Stimulated activated CD4-positive, alpha-beta T cell treated with anti-CD3 and anti-CD28 coated beads, Interleukin-15, amount 100 ng/mL, for 48 hours (primary cell): ENCODE results near the gene C3orf33.
"Not testable (repeated sequence)": the region's sequence is repeated elsewhere in the genome, so short reads cannot be mapped to it uniquely, and the experiment has no call there.

Experiments
- DNase-seq, 2 donors: peaks; one replicate each; pipeline ENCODE4 v3.0.0-alpha.2; 2020; ENCODE audit warnings: low read depth in 2 of 2

Gene C3orf33, protein sequence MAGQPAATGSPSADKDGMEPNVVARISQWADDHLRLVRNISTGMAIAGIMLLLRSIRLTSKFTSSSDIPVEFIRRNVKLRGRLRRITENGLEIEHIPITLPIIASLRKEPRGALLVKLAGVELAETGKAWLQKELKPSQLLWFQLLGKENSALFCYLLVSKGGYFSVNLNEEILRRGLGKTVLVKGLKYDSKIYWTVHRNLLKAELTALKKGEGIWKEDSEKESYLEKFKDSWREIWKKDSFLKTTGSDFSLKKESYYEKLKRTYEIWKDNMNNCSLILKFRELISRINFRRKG

DNA sequence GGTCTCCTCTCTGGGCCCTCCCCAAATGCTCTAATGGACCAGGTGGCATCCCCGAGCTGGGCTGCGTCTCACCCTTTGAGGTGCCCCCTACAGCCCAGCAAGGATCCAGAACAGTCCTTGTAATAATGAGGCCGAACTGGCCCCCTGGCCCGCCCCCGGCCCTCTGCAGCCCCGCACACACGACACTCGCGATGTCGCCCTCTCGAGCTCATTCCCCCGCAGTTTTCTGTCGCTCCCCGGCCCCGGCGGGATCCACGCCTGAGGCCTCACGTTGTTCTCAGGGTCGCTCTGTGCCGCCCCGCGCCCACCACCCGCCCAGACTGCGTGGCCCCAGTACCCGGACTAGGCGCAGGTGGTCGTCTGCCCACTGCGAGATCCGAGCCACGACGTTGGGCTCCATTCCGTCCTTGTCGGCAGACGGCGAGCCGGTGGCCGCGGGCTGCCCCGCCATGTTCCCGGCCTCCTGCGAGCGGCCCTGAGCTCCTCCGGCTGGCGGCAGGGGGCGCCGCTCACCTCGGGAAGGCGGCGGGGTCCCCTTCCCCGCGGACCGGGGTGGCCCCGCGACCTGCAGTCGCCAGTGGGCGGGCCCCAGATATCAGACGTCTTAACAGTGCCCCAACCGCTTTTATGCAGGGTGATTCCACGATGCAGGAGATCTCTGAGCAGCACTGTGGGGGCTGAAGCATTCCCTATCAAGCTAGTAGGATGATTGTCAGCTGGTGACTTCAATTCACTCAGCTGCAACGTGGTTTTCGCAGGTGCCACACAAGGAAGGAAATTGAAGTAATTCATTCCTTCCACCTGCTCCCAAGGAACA is at the start of gene C3orf33:
Gene C3orf33 (minus strand): TSS at position 477 of the 817 bp plus-strand sequence. CDS start 26 bp downstream, at position 451.
- DNase-seq, result peak; percentile 41 to 69

DNA sequence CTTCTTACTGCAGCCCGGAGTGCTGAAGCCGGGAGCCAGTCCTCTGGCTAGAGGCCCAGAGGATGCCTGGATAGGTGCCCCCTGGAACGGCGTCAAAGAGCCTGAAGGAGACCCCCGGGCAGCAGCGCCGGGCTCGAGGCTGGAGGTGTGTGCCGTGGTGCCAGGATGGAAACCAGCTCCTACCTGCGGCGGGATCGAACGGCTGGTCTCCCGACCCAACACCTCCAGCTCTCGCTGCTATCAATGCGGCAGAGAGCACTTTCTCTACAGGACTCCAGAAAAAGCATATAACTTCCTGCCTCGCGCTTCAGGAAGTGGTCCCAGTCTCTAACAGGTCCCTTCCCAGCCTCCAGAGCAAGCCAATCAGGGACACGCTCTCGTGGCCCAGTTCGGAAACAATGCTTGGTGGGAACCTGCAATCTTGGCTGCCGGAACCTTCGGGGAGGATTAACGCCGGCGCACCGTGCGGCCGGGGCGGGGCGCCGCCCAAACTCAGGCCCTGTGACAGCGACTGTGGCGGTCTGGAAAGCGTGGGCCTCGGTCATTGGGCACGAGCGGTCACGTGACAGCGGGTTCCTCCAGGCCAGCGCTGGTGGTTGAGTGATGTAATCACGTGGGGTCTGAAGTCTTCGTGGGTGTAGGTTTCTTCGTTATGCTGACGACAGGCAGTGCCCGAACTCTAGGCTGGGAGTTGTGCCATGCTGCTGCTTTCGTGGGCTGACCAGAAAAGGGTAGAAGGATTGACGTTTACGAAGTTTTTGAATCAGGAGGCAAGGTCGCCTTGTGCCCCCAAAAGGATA is 48.3 kb upstream of the C3orf33 start, which contains the start of gene SLC33A1:
Gene SLC33A1 (minus strand): TSS at position 287 of the 800 bp plus-strand sequence. CDS start 430 bp downstream, outside the sequence.
- DNase-seq, result peak; percentile 97 to 98

DNA sequence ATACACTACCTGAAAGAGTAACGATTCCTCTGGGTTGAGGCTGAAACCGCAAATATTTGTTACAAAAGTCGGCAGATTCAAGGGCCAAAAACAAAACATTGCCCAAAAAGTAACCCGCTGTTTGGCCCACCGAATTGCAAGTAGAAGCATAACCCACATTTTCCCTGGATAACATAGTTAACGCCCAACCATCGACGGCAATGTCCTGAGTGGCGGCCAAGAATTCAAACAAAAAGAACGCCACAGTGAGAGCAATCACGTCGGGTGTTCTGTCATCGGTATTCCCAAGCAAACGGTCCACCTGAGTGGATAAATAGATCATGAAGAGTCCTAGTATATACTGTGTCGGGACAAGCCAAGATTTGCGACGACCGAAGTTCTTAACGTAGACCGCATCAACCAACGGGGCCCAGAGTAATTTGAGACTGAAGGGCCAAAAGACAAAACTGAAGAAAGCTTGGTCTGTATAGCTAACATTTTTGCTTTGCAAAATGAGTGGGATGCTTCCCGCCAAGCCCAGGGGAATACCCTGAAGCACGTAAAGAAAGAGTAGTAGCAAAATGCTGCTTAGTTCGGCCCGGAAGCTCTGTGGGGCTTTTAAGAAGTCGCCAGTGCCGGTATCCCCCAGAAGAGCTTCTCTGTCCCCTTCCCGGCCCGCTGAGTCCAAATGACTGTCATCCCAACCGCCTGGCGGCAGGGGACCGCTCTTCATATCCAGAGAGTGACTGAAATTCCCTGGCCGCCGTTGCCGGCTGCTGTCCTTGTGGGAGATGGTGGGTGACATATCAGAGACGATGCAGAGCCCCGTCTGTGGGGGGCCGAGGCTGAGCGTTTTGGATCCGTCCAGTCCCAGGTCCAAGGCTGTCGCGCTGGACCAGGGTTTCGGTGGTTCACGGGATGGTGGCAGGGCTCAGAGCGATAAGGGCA is 47.4 kb upstream of the C3orf33 start:
- no peak for DNase-seq

GRCh38 chr3:155852341-155852740 is 46.3 kb upstream of the C3orf33 start:
- DNase-seq, result no peak

- not testable (repeated sequence) for DNase-seq
Observed at GRCh38 chr3:155849404-155849803, 43.3 kb upstream of the C3orf33 start.

DNA sequence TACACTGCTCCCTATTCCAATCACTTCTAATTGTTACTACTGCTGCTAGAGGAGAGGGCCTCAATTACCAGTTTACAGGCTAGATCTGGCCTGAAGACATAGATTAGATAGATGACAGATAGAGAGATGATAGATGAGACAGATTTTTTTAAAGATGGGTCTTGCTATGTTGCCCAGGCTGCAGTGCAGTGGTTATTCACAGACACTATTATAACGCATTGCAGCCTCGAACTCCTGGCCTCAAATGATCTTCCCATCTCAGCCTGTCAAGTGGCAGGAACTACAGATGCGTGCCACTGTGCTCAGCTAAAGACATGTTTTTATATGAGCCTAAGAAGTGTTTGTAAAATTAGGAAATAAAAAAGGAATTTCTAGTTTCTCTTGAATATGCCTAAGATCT is 41.9 kb upstream of the C3orf33 start:
- DNase-seq, result no peak

GRCh38 chr3:155846119-155846518 is 40.0 kb upstream of the C3orf33 start:
- DNase-seq, result no peak

DNA sequence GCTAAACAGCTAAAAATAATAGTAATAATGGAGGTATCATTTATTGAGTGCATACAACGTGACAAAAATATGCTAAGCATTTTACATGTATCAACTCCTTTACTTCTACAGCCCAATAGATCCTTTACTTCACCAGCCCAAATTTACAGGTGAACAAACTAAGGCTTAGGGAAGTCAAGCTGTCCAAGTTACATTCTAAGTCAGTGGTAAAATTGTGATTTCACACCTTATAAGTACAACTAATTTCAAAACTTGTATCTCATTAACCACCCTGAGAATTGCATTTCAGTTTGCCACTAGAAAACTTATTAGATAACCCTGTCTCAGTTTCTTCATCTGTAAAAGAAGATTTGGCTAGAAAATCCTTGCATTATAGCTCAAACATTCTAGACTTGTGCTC is 37.5 kb upstream of the C3orf33 start:
- DNase-seq, result no peak

- no peak for DNase-seq
Observed at GRCh38 chr3:155835341-155836071, 29.4 kb upstream of the C3orf33 start.

DNA sequence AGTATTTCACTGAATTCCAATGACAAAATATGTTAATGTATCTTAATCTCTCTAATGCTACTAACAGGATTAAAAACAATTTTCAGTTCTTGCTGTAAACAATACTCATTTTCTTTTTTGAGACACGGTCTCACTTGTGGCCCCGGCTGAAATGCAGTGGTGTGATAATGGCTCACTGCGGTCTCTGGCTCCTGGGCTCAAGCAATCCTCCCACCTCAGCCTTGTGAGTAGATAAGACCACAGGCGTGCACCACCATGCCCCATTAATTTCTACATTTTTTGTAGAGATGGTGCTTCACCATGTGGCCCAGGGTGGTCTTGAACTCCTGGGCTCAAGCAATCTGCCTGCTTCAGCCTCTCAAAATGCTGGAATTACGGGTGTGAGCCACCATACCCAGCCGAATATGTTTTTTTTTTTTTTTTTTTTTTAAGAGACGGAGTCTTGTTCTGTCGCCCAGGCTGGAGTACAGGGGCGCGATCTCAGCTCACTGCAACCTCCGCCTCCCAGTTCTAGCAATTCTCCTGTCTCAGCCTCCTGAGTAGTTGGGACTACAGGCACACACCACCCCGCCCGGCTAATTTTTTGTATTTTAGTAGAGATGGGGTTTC is 22.5 kb upstream of the C3orf33 start:
- DNase-seq, result not testable (repeated sequence)

- DNase-seq, result no peak
Observed at GRCh38 chr3:155815030-155815545, 9.0 kb upstream of the C3orf33 start.

DNA sequence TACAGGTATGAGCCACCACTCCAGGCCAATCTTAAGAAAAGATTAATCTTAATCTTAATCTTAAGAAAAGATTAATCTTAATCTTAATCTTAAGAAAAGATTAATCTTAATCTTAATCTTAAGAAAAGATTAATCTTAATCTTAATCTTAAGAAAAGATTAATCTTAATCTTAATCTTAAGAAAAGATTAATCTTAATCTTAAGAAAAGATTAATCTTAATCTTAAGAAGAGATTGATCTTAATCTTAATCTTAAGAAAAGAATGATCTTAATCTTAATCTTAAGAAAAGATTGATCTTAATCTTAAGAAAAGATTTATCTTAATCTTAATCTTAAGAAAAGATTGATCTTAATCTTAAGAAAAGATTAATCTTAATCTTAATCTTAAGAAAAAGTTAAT is 7.1 kb upstream of the C3orf33 start:
- not testable (repeated sequence) for DNase-seq

DNA sequence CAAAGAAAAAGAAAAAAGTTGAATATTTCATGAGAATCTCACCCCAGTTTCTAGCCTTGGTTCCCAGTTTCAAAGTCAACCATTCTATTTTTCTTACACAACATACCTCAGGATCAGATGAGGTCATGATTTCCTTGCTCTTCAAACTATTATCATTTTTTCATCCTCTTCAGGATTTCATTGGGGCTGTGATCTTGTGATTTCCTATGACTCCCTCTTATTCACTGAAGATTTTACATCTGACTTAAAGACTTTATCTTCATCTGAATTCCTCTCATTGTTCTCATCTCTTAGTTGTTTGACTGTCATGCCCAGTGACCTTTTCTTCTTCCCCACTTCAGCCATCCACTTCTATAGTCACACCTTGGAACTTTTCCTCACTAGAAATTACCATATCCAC is 3.1 kb upstream of the C3orf33 start:
- no peak for DNase-seq

DNA sequence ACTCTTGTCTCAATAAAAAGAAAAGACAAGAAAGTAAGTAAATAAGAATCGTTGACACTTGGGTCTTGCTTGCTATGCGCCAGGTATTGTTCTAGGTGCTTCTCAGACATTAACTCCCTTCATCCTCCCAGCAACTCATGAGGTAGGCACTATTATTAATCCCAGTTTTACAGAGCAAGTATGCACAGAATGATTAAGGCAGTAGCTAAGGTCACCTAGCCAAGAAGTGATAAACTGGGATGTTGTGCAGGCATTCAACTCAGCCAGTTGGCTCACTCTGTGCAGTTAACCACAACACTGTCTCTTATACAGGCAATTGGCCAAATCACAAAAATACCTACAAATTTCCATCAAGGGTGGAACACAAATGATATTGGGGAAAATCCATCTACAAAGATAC is 1.7 kb upstream of the C3orf33 start:
- DNase-seq, result no peak

- peak in 1 of 2 donors; percentile 10 for DNase-seq
Observed at GRCh38 chr3:155805204-155805801, 775 bp downstream of the C3orf33 start.

DNA sequence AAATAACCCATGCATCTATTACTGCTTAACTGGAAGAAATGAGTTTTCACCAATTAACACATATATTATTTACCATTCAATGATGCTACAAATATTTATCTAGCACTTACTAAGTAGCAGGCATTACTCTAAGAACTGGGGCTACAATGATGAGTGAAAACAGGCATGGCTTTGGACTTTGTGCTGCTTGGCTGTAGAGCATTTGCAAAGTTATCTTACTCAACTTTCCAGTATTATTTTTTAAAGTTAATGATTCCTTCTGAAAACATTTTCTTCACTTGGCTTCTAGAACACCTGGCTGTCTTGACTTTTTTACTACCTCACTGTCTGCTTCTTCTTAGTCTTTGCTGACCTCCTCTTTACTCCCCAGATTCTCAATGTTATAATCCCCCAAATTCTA is 1.8 kb downstream of the C3orf33 start:
- no peak for DNase-seq

- DNase-seq, result no peak
Observed at GRCh38 chr3:155792532-155792931, 13.5 kb downstream of the C3orf33 start.

DNA sequence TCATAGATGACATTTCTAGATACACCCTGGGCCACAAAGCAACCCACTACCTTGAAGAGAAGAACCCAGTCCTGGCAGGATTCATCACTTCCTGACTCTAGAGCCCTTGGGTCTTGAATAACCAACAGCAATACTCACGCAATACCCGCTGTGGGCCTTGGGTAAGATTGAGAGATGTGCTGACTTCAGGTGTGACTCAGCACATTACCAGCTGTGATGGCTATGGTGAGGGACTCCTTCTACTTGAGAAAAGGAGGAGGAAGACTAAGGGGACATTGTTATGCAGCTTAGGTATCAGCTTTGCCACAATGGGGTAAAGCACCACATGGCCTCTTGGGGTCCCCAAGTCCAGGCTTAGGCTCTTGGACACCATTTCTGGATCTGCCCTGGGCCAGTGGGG is 14.9 kb downstream of the C3orf33 start:
- DNase-seq, result no peak

GRCh38 chr3:155790272-155790925 is 15.7 kb downstream of the C3orf33 start:
- no peak for DNase-seq
